HG02623 (cell line): Measurements from ENCODE around the gene KPNA3.
"Not testable (repeated sequence)": the region's sequence is repeated elsewhere in the genome, so short reads cannot be mapped to it uniquely, and the experiment has no call there.

Experiments used
- ATAC-seq: cut with Tn5 transposase; IDR thresholded peaks from one replicate; pipeline ENCODE4 v1.9.1; 2021; ENCODE audit warnings: moderate library complexity; ENCODE audit not compliant: unreplicated experiment

KPNA3 gene

DNA sequence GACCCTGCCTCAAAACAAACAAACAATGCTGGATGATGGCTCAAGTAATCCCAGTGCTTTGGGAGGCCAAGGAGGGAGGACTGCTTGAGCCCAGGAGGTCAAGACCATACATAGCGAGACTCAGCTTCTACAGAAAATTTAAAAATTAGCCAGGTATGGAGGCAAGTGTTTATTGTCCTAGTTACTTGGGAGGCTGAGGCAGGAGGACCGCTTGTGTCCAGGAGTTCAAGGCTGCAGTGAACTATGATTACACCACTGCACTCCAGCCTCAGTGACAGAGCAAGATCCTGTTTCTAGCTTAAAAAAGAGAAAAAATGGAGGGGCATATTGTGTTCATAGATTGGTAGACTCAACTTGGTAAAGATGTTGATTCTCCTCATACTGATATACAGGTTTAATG lies 36.2 kb downstream of the KPNA3 start:
- ATAC-seq, result no peak

DNA sequence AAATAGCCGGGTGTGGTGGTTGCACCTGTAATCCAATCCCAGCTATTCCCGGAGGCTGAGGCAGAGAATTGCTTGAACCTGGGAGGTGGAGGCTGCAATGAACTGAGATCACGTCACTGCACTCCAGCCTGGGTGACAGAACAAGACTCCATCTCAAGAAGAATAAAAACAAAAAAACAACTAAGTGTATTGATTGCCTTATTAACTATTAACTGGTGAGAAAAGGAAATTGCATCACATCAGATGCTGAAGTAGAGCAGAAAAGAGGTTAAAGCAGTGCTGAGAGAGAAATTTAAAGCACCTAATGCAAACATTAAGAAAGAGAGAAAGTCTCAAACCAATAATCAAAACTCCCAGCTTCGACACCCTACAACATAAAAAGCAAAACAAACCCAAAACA lies 38.3 kb downstream of the KPNA3 start:
- ATAC-seq, result no peak

DNA sequence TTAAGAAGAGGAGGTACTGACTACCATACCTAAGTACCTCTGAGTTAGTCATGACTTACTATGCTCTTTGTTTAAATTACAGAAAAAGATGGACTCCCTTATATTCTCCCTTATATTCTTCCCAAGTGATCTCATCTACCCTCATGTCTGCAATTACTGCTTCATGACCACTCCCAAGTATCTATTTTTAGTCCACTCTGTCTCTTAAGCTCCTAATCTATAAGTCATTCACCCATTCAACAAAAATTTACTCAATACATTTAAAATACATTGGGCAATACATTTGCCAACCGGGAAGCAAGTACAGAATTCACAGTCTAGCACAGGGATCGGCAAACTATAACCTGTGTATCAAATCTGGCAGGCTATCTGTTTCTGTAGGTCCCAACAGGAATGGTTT lies 42.6 kb downstream of the KPNA3 start:
- no peak for ATAC-seq

DNA sequence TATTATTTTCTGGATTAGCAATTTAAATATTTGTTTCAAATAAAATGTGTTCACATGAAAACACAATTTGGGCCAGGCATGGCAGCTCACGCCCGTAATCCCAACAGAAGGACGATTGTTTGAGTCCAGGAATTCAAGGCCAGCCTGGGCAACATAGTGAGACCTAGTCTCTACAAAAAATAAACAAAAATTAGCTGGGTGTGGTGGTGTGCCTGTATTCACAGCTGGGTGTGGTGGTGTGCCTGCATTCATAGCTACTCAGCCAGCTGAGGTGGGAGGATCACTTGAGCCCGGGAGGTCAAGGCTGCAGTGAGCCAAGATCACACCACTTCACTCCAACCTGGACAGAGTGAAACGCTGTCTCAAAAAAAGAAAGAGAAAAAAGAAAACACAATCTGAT lies 46.4 kb downstream of the KPNA3 start:
- no peak for ATAC-seq

DNA sequence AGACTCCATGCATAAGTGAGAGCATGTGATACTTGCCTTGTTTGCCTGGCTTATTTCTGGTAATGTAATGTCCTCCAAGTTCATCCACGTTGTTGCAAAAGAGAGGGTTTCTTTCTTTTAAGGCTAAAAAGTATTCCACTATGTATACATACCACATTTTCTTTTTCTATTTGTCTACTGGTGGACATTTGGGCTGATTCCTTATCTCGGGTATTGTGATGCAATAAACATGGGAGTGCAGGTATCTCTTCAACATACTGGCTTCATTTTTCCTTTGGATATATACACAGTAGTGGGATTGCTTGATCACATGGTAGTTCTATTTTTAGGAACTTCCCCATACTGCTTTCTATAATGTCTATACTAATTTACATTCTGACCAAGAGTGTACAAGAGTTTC lies 51.6 kb downstream of the KPNA3 start:
- no peak for ATAC-seq

DNA sequence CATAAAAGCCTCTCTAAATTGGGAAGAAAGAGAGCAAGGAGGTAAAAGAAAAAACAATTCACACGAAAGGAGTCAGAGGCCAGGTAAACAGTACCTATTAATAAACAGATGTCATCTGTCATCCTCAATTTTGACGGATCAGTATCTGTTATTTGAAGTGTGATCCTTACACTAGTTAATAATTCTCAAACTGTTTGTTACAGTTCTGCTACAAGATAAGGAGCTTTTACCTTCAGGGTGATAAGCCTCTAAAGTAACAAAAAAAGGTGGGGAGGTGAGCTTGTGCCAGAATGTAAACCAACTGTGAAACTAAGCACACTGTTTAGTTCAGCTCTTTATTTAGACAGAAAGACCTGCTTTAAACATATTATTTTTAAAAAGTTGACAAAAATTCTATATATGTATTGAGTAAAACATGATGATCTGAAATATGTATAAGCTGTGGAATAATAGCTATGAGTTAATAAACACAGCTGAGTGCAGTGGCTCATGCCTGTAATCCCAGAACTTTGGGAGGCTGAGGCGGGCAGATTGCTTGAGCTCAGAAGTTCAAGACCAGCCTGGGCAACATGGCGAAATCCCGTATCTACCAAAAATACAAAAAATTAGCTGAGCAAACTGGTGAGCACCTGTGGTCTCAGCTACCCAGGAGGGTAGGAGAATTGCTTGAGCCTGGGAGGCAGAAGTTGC lies 52.8 kb downstream of the KPNA3 start:
- ATAC-seq, result no peak

DNA sequence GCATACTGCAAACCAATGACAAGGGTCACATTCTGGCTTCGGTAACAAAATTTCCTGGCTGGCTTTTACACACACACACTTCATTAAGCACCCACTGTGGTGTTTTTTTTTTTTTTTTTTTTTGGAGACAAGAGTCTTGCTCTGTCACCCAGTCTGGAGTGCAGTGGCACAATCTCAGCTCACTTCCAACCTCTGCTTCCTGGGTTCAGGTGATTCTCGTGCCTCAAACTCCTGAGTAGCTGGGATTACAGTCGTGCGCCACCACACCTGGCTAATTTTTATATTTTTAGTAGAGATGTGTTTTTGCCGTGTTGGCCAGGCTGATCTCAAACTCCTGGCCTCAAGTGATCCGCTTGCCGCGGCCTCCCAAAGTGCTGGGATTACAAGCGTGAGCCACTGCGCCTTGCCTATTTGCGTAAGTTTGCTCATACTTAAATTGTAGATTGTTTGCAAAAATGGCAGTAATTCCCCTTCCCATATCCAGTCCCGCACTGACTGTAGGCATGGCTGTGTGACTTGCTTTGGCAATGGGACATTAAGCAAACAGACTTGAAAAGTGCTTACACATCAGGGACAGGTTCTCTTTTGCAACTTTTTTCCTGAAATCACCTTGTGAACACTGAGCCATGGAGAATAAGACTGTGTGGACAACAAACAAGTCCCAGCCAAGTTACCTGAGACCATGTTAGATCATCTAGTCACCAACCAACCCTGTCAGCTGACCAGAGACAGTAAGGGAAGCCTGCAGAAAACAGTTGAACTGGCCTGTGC lies 59.1 kb downstream of the KPNA3 start:
- ATAC-seq, result no peak

DNA sequence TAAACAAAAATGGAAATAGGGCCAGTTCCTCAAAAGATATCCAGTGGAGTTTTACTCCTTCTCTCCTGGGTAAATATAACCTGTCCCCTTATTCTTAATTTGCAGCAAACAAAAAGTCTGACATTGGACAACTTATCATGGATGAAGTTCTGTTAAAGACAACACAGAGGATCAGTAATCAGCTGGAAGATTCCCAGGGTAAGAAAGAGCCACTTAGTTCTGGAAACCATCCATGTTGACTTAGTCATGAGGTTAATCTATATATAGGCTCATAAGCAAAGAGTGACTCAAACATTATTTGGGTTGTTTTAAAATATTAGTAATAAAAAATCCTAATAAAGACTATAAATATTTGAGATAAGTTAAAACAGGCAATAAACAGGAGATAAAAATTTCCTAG lies 60.7 kb downstream of the KPNA3 start:
- no peak for ATAC-seq

DNA sequence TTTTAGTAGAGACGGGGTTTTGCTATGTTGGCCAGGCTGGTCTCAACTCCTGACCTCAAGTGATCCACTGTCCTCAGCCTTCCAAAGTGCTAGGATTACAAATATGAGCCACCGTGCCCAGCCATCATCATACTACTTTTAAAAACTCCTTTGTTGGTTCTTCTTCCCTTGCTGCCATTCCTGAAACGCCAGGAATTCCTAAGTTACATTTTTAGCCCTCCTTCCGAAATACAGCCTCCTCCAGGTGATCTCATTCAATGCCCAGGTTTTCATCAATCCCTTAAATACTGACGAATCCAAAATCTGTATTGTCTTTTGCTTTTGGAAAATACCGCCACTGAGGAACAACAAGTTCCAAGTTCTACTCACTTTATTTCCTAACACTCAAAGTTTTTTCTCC lies 75.9 kb downstream of the KPNA3 start:
- no peak for ATAC-seq

DNA sequence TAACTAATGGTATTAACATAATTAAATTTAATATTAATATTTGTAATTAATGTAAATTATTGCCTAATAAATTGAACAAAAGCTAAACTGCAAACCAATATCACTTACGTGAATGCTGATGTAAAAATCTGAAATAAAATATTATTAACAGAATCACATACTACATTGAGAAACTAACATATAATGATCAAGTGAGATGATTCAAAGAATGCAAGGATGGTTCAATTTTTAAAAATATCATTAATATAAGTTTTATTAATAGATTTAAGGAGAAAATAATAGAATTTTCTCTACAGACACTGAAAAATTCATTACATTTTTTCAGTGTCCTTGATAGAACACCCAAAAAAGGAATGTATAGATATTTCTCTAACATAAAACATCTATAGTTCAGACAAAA lies 77.7 kb downstream of the KPNA3 start:
- no peak for ATAC-seq

DNA sequence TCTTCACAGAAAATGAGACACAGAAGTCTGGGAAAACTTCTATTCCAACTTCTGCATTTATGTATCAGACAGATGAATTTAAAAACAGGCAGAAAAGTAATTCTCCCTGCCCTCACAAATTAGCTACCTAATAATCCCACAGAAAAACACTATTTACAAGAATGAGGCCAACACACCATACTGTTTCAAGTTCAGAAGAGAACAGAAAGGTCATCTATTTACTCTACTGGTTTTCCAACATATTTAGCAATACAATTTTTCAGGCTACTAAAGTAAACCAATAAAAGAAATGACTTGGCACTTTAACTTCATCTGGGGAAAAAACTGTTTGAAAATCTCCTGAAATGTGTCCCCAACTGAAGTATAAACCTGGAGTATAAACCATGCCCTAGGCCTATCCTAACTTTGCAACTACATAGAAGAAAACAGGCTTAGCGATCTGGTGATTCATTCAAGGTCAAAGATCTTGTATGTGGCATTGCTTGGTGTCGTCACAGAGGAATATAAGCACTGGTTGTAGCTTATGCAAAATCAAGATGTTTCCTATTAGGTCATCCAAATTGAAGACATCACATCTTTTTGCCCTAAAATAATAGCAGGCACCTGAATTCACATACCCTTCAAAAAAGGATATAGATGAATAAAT lies 81.1 kb downstream of the KPNA3 start:
- no peak for ATAC-seq

DNA sequence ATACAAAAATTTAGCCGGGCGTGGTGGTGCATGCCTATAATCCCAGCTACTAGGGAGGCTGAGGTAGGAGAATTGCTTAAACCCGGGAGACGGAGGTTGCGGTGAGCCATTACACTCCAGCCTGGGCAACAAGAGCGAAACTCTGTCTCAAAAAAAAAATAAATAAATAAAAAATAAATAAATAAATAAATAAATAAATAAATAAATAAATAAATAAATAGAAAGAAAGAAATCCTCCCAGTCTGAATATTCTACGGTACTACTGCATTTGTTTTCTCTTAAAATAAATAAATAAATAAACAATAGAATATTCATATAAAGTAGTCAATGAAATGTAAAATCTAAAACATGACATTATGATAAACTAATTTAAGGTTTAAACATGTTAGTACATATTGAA lies 88.2 kb downstream of the KPNA3 start:
- not testable (repeated sequence) for ATAC-seq

DNA sequence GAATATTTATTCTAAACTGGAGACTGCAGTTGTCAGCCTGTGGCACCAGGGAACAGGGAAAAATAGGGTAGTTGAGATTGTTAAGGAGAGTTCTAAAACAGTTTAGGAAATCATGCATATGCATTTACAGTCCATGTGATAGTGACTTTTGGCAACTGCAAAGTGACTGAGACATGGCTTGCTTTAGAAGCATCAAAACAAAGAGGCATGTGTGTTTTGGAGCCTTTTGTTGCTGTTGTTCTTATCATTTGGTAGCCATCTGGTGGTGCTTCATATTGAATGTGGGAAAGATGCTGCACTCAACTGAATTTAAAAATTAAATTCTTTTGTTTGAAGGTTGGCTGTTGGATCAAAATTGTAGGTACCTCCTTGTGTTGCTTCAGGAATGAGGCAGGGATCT lies 91.0 kb downstream of the KPNA3 start:
- ATAC-seq, result no peak

DNA sequence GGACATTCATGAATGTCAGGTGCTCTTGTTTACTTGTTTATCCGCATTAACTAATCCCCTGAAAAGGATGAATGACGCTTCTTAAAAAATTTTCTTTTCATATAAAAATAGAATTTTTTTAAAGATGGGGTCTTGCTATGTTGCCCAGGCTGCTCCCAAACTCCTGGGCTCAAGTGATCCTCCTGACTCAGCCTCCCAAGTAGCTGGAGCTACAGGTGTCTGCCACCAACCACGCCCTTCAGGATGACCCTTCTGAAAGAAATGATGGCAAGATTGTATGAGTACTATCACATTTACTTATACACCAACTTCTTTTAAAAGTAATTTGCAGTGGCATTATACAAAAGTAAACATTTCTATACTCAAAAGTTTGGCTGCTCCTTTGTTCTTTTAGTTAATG lies 95.0 kb downstream of the KPNA3 start:
- no peak for ATAC-seq

DNA sequence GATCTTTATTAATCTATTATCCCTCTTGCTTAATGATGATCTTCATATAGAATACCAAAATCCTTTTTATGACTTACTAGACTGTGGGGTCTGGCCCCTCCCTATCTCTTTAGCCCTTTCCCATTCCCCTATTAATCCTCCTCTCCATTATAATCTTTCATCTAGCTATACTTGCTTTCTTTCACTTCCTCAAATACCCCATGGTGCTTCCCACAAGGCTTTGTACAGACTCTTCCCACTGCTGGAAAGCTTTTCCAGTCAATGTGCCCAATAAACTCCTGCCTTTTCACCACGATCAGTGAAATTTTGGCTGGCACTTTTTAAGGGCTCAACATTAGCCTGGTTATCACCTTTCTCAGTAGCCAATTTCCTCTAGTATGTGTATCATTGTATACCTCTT lies 98.0 kb downstream of the KPNA3 start:
- ATAC-seq, result no peak

DNA sequence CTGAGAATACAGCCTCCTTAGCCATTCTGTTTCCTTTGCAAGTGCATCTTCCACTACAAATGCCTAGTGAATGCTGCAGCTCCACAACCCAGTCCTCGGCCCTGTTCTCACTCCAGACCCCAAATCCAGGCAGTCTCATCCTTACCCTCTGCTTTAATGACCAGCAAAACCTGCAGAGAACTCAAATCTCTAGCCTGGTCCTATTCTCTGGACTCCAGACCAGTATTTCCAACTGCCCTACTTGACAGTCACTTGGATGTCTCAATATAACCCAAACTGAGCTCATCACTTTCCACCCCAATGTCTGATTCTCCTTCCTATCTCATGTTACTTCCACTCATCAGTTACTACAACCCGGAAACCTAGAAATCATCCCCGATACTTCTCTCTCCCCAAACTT lies 98.6 kb downstream of the KPNA3 start:
- ATAC-seq, result no peak

DNA sequence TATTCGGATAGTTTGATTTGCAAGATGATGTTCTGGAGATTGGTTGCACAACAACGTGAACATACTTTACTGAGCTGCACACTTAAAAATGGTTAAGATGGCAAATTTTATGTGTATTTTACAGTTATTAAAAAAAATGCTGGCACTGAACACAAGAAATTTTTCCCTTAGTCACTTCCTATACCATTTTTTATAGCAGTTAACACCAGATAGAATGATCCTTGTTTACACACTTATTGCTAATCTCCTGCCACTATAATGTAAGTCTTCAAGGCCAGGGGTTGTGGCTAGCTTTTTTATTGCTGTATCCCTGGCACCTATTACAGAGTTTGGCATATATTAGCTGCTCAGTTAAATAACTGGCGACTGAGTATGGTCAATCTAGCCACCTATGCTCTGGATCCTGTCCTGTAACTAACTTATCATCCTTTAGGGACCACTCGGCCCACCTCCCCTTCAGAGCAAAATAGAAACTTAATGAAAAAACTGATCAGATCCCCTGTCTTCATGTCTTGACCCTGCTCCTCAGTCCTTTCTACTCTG lies 99.2 kb downstream of the KPNA3 start:
- ATAC-seq, result no peak

DNA sequence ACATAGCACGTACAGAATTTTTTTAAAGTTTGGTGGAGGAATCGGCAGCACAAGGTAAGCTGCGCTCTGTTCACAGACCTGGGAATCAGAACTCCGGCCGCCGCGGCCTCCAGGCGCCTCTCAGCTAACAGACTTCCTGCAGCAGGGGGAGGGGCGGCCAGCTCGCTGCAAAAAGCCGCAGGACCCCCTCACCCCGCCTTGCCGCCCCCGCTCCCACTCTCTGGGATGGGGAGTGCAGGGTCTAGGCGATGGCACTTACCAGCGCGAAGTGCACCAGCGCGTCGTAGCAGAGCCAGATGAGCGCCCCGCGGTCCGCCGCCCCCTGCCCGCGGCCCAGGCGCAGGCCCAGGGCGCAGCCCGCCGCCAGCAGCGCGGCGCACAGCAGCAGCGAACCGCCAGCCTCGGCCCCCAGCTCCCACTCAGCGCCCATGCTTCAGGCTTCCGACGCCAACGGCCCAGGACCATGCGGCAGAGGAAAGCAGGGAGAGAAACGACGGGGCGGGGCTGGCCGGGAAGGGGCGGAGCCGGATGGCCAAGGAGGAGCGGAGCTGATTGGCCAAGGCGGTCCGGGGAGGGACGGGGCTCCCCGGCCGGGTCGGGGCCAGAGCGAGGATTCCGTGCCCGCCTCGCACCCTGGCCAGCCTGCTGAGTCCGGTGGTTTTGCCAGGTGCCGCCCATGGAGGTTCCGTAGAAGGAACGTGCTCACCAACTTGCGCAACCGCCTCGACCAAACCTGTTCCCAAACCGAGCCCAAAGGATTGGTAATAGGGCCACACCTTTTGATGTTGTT lies 101.3 kb downstream of the KPNA3 start, which contains the start of gene EBPL:
EBPL (minus strand) TSS at position 492 of the 790 bp plus-strand sequence; CDS start at position 430, 62 bp downstream.
- peak; percentile 98 for ATAC-seq

DNA sequence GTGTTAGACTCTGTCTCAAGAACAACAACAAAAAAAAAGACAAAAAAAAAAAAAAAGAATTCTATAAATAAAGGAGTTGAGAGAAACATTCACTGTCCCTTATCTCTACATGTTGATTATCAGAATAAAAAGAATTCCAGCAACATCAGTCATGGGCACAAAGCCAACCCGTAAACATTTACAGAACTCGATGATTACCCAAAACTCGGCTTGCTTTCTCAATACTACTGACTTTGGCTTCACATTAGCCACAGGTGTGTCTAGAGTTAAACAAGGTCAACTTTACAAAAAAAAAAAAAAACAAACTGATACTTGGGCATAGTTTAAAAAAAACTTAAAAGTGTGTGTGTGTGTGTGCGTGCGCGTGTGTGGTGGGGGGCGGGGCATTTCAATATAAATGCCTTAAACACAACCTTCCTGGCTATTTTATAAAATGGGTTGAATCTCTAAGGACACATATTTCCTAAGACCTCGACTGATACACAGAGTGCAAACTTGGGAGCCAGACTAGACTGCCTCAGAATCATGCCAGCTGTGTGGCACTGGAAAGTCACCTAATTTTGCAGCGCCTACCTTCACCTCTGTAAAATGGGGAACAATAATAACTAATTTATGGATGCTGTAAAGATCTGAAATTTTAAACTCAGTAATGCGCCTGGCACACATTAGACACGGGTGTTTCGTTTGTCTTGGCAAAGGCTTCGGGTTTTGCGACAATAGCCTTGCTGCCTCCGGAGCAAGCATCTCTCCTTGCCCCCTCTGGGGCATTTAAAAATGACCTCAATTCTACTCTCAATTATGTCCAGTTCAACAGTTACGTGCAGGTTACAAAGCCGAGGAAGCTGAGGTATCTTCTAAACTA lies 102.1 kb downstream of the KPNA3 start:
- ATAC-seq, result peak; percentile 9

DNA sequence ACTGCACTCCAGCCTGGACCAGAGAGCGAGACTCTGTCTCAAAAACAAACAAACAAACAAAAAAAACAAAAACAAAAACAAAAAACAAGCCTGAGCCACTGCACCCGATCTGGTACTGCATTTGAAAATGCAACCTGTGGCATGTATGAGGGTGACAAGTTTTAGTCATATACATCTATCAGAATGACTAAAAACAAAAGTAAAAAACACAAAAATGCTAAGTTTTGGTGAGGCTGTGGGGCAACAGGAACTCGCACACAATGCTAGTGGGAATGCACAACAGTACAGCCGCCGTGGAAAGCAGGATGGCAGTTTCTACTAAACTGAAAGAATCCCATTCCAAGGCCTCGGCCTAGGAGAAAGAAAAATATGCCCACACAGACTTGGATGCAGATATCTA lies 109.0 kb downstream of the KPNA3 start:
- no peak for ATAC-seq
